Cardiac muscle cell (in vitro differentiated cells and primary cell): ENCODE measurements around the gene TMEM263. TPM values are rescaled to one million over a fixed set of nuclear protein-coding genes. Genes with fewer than 3 reads are reported as not detected.
A peak's percentile ranks its signal among the peaks of the same experiment; 100 is the strongest.
"Not testable (repeated sequence)": the region's sequence is repeated elsewhere in the genome, so short reads cannot be mapped to it uniquely, and the experiment has no call there.

ENCODE experiments used
- DNase-seq, 2 donors: peaks; one replicate each; pipeline versions ENCODE4 v3.0.0 to v3.0.0-alpha.2; 2010 to 2017; ENCODE audit warnings: low read depth in 1 of 2, low spot score in 1 of 2
- H3K27ac ChIP-seq: fragments of 200-600 bp; sonication (generic); 2 replicates; pipeline ENCODE4 v1.5.1; 2016
- H3K27me3 ChIP-seq: fragments of 200-600 bp; sonication (generic); 2 replicates; pipeline ENCODE4 v1.6.0; 2016; ENCODE audit warnings: control low read depth
- H3K36me3 ChIP-seq: fragments of 200-600 bp; sonication (generic); 2 replicates; pipeline ENCODE4 v1.5.1; 2016; ENCODE audit warnings: control low read depth
- H3K4me1 ChIP-seq: fragments of 200-600 bp; sonication (generic); 2 replicates; pipeline ENCODE4 v1.8.1; 2017; ENCODE audit warnings: low read depth, mild to moderate bottlenecking, mixed run types
- H3K4me3 ChIP-seq: fragments of 200-600 bp; sonication (generic); 2 replicates; pipeline ENCODE4 v1.5.1; 2016; ENCODE audit warnings: mild to moderate bottlenecking
- H3K9me3 ChIP-seq: fragments of 200-600 bp; sonication (generic); 2 replicates; pipeline ENCODE4 v1.5.1; 2017; ENCODE audit warnings: low read depth, mild to moderate bottlenecking, control low read depth
- polyA plus RNA-seq: library from polyadenylated mRNA; unstranded; fragments of >200 nt; fragmentation: Nextera tagmentation; extraction: Ambion mirVana; gene quantifications from 2 replicates; pipeline ENCODE4 v1.2.1, GENCODE V29; 2016
- total RNA-seq: library from RNA; depleted of rRNA; stranded (reverse); fragments of >200 nt; gene quantifications from 2 replicates; pipeline ENCODE4 v1.2.3, GENCODE V29; 2016
- TF ChIP-seq, protein P1 (sequence below): IDR thresholded peaks from 2 replicates; pipeline ENCODE4 v1.5.1; 2012; ENCODE audit warnings: low read depth, mild to moderate bottlenecking, low read length

TMEM263 gene
- total and polyA plus RNA-seq, 2 experiments from 2014 or later = 77.8 to 87.4 TPM

DNA sequence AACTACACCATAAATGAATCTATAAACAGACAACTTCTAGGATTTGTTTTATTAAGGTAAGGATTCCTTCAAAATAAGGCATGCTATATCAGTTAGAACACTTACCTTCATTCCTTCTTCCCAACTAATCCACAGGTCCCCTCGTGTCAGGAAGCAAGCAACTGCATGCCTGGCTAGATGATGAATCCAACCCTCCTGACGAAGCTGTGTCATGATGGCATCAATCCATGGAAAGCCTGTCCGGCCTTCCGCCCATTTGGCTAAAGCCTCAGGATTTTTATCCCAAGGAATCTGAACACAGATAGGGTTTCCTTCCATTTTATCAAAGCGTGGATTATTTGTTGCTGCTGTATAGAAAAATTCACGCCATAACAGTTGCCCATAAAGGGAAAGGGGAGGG is 43.7 kb downstream of the TMEM263 start:
- no peak overlapping the region for H3K4me3 ChIP-seq
- no peaks in the 10 kb centered on the region for H3K9me3 ChIP-seq
- H3K4me1 ChIP-seq = peaks cover 8% of the 10 kb centered on the region
- TF ChIP-seq, protein P1, sequence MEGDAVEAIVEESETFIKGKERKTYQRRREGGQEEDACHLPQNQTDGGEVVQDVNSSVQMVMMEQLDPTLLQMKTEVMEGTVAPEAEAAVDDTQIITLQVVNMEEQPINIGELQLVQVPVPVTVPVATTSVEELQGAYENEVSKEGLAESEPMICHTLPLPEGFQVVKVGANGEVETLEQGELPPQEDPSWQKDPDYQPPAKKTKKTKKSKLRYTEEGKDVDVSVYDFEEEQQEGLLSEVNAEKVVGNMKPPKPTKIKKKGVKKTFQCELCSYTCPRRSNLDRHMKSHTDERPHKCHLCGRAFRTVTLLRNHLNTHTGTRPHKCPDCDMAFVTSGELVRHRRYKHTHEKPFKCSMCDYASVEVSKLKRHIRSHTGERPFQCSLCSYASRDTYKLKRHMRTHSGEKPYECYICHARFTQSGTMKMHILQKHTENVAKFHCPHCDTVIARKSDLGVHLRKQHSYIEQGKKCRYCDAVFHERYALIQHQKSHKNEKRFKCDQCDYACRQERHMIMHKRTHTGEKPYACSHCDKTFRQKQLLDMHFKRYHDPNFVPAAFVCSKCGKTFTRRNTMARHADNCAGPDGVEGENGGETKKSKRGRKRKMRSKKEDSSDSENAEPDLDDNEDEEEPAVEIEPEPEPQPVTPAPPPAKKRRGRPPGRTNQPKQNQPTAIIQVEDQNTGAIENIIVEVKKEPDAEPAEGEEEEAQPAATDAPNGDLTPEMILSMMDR = no peak
- H3K27ac ChIP-seq = no peak overlapping the region
- no peak for DNase-seq
- H3K36me3 ChIP-seq = peaks cover 20% of the 10 kb centered on the region
- H3K27me3 ChIP-seq = no peaks in the 10 kb centered on the region

DNA sequence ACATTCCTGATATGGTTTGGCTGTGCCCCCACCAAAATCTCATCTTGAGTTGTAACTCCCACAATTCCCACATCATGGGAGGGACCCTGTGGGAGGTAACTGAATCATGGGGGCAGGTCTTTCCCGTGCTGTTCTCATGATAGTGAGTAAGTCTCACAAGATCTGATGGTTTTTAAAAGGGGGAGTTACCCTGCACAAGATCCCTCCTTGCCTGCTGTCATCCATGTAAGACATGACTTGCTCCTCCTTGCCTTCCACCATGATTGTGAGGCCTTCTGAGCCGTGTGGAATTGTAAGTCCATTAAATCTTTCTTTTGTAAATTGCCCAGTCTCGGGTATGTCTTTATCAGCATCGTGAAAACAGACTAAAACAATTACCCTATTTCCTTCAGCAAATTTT is 47.0 kb downstream of the TMEM263 start:
- H3K9me3 ChIP-seq, H3K4me1 ChIP-seq, H3K4me3 ChIP-seq, H3K27ac ChIP-seq, H3K27me3 ChIP-seq, DNase-seq: not testable (repeated sequence)
- H3K36me3 ChIP-seq = peaks cover 14% of the 10 kb centered on the region

DNA sequence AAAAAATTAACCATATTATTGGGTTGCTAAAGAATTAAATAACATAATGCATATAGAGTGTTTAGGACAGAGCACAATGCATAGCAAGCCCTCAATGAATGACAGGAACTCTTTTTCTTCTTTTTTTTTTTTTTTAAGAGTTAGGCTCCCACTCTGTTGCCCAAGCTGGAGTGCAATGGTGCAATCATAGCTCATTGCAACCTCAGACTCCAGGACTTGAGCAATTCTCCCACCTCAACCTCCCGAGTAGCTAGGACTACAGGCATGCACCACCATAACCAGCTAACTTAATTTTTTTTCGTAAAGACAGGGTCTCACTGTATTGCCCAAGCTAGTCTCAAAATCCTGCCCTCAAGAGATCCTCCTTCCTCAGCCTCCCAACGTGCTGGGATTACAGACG is 51.7 kb downstream of the TMEM263 start:
- Histone ChIP-seq H3K9me3 (no peaks in the 10 kb centered on the region), H3K4me3 (no peak overlapping the region), H3K36me3 (no peaks in the 10 kb centered on the region), H3K27ac (no peak overlapping the region), H3K4me1 (no peaks in the 10 kb centered on the region), H3K27me3 (no peaks in the 10 kb centered on the region)
- DNase-seq = peak in 1 of 2 donors; percentile 20
- TF ChIP-seq, protein P1 = no peak

DNA sequence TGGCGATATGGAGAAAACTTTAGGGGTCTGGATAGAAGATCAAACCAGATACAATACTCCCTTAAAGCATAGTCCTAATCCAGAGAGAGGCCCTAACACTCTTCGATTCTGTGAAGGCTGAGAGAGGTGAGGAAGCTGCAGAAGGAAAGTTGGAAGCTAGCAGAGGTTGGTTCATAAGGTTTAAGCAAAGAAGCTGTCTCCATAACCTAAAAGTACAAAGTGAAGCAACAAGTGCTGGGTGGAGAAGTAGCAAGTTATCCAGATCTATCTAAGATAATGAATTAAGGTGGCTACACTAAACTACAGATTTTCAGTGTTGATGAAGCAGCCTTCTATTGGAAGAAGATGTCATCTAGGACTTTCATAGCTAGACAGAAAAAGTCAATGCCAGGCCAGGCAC is 55.8 kb downstream of the TMEM263 start:
- TF ChIP-seq, protein P1 = no peak

DNA sequence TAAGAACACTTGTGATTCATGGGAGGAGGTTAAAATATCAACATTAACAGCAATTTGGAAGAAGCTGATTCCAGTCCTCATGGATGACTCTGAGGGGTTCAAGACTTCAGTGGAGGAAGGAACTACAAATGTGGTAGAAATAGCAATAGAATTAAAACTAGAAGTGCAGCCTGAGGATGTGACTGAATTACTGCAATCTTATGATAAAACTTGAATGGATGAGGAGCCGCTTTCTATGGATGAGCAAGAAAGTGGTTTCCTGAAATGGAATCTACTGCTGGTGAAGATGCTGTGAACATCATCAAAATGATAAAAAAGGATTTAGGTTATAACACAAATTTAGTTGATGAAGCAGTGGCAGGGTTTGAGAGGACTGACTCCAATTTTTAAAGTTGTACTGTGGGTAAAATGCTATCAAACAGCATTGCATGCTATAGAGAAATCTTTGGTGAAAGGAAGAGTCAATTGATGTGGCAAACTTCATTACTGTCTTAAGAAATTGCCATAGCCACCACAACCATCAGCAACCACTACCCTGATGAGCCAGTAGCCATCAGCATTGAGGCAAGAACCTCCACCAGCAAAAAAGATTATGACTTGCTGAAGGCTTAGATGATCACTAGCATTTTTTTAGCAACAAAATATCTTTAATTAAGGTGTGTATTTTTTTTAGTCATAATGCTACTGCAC is 57.2 kb downstream of the TMEM263 start:
- TF ChIP-seq, protein P1 = no peak
- no peaks in the 10 kb centered on the region for H3K36me3 ChIP-seq
- no peaks in the 10 kb centered on the region for H3K27me3 ChIP-seq
- no peak overlapping the region for H3K27ac ChIP-seq
- H3K4me3 ChIP-seq = no peak overlapping the region
- H3K4me1 ChIP-seq = peaks cover 11% of the 10 kb centered on the region
- no peaks in the 10 kb centered on the region for H3K9me3 ChIP-seq
- no peak for DNase-seq

More for the DNA sequence above, 55.8 kb downstream of the TMEM263 start:
- Histone ChIP-seq H3K4me3 (no peak overlapping the region), H3K27ac (no peak overlapping the region), H3K9me3 (no peaks in the 10 kb centered on the region), H3K4me1 (peaks cover 3% of the 10 kb centered on the region), H3K27me3 (no peaks in the 10 kb centered on the region), H3K36me3 (no peaks in the 10 kb centered on the region)
- DNase-seq = no peak

DNA sequence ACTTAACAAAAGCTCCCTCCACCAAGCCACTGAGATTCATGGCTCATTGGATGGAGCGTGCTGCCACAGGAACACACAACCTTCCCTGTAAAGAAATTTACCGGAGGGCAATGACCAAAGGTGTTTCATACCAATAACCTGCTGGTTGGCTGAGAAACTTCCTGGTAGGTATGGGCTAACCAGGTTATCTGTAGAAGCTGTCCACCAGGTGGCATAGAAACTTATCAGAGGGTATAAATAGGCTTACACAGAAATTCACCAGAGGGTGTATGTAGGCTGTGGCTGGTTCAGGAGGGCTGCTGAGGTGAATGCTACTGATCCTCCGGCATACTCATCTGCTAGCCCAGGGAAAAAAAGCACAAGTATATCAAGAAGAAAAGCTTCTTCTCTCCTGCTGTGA is 58.3 kb downstream of the TMEM263 start:
- Histone ChIP-seq H3K36me3 (no peaks in the 10 kb centered on the region), H3K4me3 (no peak overlapping the region), H3K27ac (no peak overlapping the region), H3K27me3 (no peaks in the 10 kb centered on the region), H3K9me3 (no peaks in the 10 kb centered on the region), H3K4me1 (peaks cover 11% of the 10 kb centered on the region)
- peak in 1 of 2 donors; percentile 16 for DNase-seq
- TF ChIP-seq, protein P1 = peak; percentile 6
